ENCODE measurements around the gene AP5Z1.
"Not testable (repeated sequence)": the region's sequence is repeated elsewhere in the genome, so short reads cannot be mapped to it uniquely, and the experiment has no call there.

AP5Z1 gene

DNA sequence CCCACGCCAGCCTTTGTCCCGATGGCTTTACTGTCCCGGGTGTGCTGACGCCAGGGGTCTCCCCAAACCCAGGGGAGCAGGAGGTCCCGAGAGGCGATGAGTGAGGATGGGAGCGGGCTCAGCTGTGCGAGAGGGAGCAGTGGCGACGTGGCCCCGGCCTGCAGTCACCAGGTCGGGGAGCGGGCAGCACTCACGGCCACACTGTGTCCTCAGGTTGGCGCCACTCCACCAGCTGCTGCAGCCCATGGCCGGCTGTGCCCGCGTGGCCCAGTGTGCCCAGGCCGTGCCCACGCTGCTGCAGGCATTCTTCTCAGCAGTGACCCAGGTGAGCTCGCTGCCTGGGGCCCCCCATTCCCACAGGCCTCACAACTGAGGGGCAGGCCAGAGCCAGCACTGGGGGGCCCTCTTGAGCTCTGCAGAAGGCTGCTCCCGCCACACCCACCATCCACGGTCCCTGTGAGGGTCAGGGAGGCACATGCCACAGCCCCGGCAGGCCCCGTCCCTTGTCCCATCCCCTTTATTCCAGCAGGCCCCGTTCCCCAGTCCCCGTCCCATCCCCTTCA, 13.3 kb downstream of the AP5Z1 start:
- DNase-seq: no peak

DNA sequence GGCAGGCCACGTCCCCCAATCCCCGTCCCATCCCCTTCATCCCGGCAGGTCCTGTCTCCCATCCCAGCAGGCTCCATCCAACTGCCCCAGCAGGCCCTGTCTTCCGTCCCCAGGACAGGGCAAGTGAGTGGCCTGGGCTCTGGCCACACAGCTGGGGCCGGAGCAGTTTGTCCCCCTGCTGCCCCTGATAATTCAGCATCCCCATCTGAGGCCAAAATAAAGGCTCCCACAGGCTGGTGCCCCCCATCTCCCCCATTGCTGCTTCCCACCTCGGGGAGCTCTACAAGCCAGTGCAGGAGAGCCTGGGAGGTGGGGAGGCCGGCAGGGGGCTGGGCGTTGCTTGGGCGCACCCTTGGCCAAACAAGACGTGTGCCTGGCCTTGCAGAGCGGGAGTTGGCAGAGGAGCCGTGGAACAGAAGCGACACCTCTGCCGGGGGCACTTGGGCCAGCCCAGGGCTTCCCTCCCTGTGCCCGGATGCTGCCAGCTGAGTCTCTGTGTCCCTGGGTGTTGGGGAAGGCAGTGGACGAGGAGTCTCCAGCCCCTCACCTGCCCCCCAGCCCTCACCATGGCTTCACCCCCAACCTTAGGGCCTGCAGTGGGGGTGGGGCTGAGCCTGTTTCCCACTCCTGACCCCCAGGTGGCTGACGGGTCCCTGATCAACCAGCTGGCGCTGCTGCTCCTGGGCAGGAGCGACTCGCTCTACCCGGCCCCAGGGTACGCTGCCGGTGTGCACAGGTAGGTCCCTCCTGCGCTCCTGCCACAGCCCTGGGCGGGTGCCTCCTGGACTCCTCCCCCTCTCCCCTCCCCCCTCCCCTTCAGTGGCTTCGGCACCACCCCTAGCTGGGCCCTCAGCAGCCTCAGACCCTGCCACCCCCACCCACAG, 14.0 kb downstream of the AP5Z1 start:
- DNase-seq: no peak

GRCh38 chr7:4790078-4790465, 14.6 kb downstream of the AP5Z1 start:
- no peak for DNase-seq

DNA sequence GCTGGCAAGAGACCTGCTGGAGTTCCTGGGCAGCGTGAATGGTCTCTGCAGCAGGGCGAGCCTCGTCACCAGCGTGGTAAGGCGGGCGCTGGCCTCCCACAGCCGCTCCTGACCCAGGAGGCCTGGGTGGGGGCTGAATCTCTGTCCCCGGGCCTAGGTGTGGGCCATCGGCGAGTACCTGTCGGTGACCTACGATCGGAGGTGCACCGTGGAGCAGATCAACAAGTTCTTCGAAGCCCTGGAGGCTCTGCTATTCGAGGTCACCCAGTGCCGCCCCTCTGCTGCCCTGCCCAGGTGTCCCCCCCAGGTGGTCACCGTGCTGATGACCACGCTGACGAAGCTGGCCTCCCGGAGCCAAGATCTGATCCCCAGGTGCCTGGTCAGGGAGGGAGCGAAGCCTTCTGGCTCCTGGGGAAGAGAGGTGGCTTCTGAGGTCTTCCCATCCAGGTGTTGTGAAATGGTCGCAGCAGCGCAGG, 15.1 kb downstream of the AP5Z1 start:
- no peak for DNase-seq

DNA sequence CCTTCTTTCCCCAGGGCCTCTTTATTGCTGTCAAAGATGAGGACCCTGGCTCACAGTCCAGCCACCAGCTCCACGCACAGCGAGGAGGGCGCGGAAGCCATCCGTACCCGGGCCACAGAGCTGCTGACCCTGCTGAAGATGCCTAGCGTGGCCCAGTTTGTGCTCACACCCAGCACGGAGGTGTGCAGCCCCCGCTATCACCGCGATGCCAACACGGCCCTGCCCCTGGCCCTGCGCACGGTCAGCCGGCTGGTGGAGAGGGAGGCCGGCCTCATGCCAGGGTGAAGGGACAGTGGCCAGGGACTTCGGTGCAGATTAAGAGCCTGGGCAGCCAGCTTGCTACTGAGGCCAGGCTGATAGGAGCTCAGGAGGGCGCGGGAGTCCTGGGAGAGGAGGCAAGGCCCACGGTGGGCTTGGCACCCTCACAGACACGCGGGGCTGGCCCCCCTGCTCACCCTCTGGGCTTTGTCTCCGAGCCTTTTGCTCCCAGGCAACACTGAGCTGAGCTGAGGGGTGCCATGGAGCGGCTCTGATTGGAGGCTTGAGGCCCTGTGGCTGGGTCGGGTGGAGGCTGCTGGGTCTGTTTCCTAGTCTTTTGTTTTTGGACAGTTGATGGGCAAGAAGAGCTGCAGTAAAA, 15.8 kb downstream of the AP5Z1 start:
- DNase-seq: no peak

DNA sequence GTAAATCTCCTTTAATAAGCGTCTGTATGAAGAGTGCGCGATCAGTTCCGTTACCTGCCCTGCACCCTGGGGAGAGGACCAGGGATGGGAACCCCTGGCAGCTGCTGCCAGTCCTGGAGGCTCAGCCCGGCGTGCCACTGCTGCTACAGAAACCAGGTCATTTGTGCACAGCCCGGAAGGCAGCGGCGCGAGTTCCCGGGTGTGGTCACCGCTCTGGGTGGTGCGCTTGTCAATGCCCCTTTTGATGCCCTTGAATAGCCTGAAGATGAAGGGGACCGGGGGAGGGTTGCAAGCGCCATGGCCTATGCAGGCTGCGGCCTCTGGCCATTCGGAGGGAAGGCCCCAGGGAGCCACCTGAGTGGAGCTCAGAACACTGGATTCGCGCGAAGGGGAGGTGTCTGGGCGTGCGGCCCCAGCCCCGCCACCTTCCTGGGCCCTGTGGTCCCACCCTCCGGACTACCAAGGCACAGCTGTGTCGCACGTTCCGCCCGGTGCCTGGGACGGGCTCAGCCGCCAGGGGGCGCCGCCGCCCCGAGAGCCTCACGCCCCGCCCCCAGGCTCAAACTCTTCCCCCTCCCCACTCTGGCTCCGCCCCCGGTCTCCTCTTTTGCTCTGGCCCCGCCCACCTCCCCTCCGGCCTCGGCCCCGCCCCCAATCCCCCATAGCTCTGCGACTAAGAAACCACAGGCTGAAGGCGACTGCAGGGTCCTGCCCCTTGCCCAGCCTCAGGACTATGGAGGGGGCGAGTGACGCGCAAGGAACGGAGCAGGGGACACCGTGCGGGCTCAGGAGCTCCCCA, 16.5 kb downstream of the AP5Z1 start:
- no peak for DNase-seq

GRCh38 chr7:4792537-4793126, 17.2 kb downstream of the AP5Z1 start:
- DNase-seq: no peak

- DNase-seq: not testable (repeated sequence)
Measured at GRCh38 chr7:4793385-4793993, 18.1 kb downstream of the AP5Z1 start.

DNA sequence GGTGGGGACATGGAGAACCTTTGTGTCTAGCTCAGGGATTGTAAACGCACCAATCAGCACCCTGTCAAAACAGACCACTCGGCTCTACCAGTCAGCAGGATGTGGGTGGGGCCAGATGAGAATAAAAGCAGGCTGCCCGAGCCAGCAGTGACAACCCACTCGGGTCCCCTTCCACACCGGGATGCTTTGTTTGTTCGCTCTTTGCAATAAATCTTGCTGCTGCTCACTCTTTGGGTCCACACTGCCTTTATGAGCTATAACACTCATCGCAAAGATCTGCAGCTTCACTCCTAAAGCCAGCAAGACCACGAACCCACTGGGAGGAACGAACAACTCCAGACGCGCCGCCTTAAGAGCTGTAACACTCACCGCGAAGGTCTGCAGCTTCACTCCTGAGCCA, 18.7 kb downstream of the AP5Z1 start:
- peak; percentile 40 for DNase-seq

DNA sequence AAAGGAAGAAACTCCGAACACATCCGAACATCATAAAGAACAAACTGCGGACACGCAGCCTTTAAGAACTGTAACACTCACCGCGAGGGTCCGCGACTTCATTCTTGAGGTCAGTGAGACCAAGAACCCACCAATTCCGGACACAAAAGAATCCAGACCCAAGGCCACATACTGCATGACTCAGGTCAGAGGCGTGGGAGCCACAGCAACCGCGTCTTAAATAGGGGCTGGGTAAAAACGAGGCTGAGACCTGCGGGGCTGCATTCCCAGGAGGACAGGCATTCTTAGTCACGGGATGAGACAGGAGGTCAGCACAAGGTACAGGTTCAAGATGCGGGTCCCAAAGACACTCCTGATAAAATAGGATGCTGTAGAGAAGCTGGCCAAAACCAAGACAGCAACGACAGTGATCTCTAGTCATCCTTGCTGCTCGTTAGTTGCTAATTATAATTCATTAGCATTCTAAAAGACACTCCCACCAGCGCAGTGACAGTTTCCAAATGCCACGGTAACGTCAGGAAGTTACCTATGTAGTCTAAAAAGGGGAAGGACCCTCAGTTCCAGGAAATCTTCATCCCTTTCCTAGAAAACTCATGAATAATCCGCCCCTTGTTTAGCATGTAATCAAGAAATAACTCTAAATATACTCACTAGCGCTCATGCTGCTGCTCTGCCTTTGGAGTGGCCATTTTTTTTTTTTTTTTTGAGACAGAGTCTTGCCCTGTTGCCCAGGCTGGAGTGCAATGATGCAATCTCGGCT, 19.3 kb downstream of the AP5Z1 start:
- peak; percentile 62 for DNase-seq

DNA sequence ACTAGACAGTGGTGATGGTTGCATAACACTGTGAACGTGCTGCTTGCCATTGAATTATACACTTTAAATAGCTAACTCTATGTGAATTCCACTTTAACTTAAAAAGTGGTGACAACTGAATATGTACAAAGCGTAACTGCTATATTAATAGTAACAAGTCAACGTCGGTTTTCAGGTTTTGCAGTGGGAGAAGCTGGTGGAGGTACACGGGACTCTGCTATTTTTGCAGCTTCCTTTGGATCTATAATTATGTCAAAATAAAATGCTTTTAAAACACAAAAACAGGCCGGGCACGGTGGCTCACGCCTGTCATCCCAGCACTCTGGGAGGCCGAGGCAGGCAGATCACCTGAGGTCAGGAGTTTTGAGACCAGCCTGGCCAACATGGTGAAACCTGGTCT, 21.0 kb downstream of the AP5Z1 start:
- no peak for DNase-seq

DNA sequence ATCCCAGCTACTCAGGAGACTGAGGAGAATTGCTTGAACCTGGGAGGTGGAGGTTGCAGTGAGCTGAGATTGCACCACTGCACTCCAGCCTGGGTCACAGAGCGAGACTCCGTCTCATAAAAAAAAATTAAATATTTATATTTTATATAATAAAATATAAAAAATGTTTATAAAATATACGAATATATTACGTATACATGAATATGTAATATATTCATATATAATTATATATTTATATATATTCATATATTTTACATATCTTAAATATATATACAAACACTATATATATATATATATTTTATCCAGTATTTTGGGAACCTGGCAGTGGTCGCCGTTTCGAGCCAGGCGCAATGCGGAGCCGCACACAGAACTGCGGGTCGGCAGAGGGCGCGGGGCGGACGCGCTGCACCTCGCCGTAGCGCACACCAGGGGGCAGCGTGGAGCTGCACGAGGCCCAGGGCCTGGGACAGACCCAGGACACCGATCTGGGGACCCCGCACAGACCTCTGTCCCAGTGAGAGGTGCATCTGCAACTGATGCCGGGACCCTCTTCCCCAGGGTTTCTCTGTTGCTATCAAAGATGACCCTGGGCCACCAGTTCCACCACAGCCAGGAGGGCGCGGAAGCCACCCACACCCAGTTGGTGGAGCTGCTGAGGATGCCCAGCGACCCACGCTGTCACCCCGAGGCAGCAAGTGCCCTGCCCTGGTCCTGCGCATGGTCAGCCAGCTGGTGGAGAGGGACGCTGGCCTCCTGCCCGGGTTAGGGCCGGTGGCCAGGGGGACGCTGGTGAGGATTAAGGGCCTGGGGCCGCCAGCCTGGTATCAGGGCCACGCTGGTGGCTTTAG, 22.7 kb downstream of the AP5Z1 start:
- peak; percentile 35 for DNase-seq

- no peak for DNase-seq
Measured at GRCh38 chr7:4798706-4799235, 23.3 kb downstream of the AP5Z1 start.

DNA sequence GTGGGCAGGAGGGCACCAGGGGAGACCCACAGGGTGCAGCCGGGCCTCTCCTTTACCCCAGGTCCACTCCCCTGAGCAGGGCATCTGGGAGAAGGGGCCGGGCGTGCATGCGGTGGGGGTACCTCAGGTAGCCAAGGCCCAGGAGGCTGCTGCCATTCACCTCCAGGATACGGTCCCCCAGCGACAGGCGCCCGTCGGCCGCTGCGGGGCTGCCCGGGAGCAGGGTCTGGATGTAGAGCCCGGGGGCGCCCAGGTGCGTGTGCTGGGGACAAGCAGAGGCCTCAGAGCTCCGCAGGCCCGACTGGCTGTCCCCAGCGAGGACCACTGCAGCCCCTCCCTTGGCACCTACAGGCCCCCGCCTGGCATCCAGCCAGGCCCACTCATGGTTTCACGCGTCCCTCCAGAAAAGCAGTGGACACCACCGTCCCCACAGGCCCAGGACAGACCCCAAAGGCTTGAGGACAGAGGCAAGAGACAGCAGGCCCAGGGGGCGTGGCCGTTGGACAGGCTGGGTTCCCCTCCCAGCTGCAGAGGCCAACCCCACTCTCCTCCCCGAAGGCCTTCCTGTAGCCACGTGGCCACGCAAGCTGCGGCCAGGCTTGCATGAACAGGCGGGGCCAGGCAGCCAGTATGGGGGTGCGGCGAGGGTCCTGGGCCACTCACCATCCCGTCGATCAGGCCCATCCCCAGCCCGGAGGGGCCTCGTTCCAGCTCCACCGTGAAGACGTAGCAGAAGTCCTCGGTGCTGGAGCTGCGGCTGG, 24.3 kb downstream of the AP5Z1 start:
- DNase-seq: no peak

DNA sequence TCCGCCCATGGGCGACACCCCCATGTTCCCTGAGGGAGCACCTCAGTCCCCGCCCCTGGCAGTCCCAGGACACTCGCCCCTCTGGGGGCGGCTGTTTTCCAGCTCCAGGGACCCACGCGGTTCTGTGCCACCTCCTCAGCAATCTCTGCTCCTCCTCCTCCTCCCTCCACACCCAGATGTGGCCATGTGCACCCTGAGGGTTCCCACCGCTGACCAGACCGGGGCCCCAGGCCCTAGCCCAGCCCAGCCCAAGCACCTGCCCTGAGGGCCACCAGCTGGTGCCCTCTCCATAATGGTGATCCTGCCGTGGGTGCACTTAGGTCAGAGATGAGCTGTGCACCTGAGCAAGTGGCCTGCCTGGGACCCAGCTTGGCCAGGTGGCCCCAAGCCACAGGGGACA, 25.1 kb downstream of the AP5Z1 start:
- no peak for DNase-seq

DNA sequence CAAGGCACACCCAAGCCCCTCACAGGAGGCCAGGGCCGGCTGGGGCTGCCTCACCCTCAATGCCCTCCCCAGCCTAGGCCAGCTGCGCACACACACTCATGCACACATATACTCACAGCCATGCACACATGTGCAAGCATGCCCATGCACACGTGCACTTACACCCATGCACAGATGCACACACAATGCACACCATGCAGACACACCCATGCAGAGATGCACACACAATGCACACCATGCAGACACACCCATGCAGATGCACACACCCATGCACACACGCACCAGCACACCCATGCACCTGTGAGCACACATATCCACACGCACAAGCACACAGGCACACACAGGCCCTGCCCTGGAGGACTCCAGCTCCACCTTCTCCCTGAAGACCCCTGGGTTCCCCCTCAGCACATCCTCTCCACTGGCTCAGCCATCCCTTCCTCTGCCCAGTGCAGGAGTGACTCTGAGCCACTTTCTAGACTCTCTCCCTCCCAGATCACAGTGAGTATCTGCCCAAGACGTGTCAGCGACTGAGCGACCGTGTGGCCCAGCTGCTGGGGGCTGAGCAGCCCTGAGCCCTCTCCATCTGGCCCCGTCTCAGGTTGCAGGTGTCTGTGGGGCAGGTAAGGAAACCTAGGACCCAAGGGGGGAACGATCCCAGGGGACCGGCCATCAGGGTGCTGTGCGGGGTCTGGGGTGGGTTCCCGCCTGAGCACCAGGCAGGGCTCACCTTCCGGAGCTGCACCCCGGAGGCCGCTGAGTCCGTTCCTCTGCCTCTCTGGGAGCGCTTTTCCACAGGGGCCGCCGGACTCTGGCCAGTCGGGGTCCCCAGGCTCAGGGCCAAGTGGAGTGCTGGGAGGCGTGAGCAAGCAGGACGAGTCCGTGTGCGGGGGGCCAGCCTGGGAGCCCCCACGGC, 25.8 kb downstream of the AP5Z1 start:
- no peak for DNase-seq

GRCh38 chr7:4801839-4802231, 26.4 kb downstream of the AP5Z1 start:
- no peak for DNase-seq

DNA sequence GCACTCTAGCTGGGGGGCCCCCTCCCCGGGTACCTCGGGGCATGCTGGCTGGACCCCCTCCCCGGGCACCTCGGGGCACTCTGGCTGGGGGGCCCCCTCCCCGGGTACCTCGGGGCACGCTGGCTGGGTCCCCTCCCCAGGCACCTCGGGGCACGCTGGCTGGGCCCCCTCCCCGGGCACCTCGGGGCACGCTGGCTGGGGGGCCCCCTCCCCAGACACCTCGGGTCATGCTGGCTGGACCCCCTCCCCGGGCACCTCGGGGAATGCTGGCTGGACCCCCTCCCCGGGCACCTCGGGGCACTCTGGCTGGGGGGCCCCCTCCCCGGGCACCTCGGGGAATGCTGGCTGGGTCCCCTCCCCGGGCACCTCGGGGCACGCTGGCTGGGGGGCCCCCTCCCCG, 27.2 kb downstream of the AP5Z1 start:
- DNase-seq: not testable (repeated sequence)
